GM23338 (cell line): ENCODE results near the gene NFATC1. TPM values are rescaled to one million over a fixed set of nuclear protein-coding genes. Genes with fewer than 3 reads are reported as not detected.

Experiments
- ATAC-seq: fragments of 200-7000 bp; cut with Tn5 transposase; 3 replicates; pipeline ENCODE4 v1.9.1; 2020
- DNase-seq: peaks from one replicate; pipeline ENCODE4 v3.0.0-alpha.2; 2015; ENCODE audit warnings: low spot score
- H2AFZ ChIP-seq: fragments of 200-600 bp; sonication (generic); 2 replicates; pipeline ENCODE4 v1.8.0; 2016; ENCODE audit warnings: antibody characterized with exemption, mild to moderate bottlenecking, moderate library complexity
- H3F3A ChIP-seq: fragments of 200-600 bp; sonication (generic); replicated peaks from 2 replicates; pipeline ENCODE4 v1.8.0; 2017; ENCODE audit warnings: antibody characterized with exemption, mixed run types, low read depth
- H3K27ac ChIP-seq: fragments of 200-600 bp; sonication (generic); 2 replicates; pipeline ENCODE4 v1.6.1; 2016; ENCODE audit warnings: low read depth
- H3K27me3 ChIP-seq: fragments of 200-600 bp; sonication (generic); 2 replicates; pipeline ENCODE4 v1.8.0; 2016; ENCODE audit warnings: mild to moderate bottlenecking, mixed run types, moderate library complexity; ENCODE audit not compliant: insufficient read depth
- H3K36me3 ChIP-seq: fragments of 200-600 bp; sonication (generic); 2 replicates; pipeline ENCODE4 v1.8.0; 2016; ENCODE audit warnings: mild to moderate bottlenecking; ENCODE audit not compliant: insufficient read depth
- H3K4me1 ChIP-seq: fragments of 200-600 bp; sonication (generic); 2 replicates; pipeline ENCODE4 v1.8.0; 2016; ENCODE audit warnings: mild to moderate bottlenecking, moderate library complexity; ENCODE audit not compliant: insufficient read depth
- H3K4me2 ChIP-seq: fragments of 200-600 bp; sonication (generic); 2 replicates; pipeline ENCODE4 v1.7.1; 2017; ENCODE audit warnings: mixed run types
- H3K4me3 ChIP-seq: fragments of 200-600 bp; sonication (generic); 2 replicates; pipeline ENCODE4 v1.6.1; 2016; ENCODE audit warnings: mixed run types
- H3K79me2 ChIP-seq: fragments of 200-600 bp; sonication (generic); replicated peaks from 2 replicates; pipeline ENCODE4 v1.8.0; 2017; ENCODE audit warnings: mild to moderate bottlenecking; ENCODE audit not compliant: insufficient read depth
- H3K9me2 ChIP-seq: fragments of 200-600 bp; sonication (generic); 2 replicates; pipeline ENCODE4 v1.8.0; 2017; ENCODE audit not compliant: insufficient read depth
- H4K20me1 ChIP-seq: fragments of 200-600 bp; sonication (generic); replicated peaks from 2 replicates; pipeline ENCODE4 v1.8.0; 2017; ENCODE audit warnings: mild to moderate bottlenecking; ENCODE audit not compliant: insufficient read depth
- H3K27ac Mint-ChIP-seq: 2 replicates; pipeline ENCODE4 v1.8.0; 2020; ENCODE audit warnings: inconsistent platforms, mild to moderate bottlenecking, moderate library complexity, mixed read lengths
- H3K27me3 Mint-ChIP-seq: 3 replicates; pipeline ENCODE4 v1.8.0; 2022; ENCODE audit warnings: low read depth, mild to moderate bottlenecking, moderate library complexity, mixed read lengths, inconsistent platforms; ENCODE audit not compliant: insufficient read depth, poor library complexity
- H3K36me3 Mint-ChIP-seq: 3 replicates; pipeline ENCODE4 v1.8.0; 2021; ENCODE audit warnings: low read depth, mild to moderate bottlenecking, inconsistent platforms, moderate library complexity, mixed read lengths
- H3K4me1 Mint-ChIP-seq: 3 replicates; pipeline ENCODE4 v1.8.0; 2020; ENCODE audit warnings: mild to moderate bottlenecking, inconsistent platforms, mixed read lengths
- H3K4me3 Mint-ChIP-seq: 3 replicates; pipeline ENCODE4 v1.8.0; 2021; ENCODE audit warnings: moderate library complexity, mild to moderate bottlenecking, inconsistent platforms, mixed read lengths
- H3K9me3 Mint-ChIP-seq: 3 replicates; pipeline ENCODE4 v1.8.0; 2020; ENCODE audit warnings: moderate library complexity, mild to moderate bottlenecking, inconsistent platforms, mixed read lengths
- CREB1 ChIP-seq: fragments of 250-450 bp; sonication (Bioruptor Pico); IDR thresholded peaks from 2 replicates; pipeline ENCODE4 v1.5.0; 2020; ENCODE audit warnings: low read depth, mild to moderate bottlenecking, moderate library complexity
- CTCF ChIP-seq, 2 experiments: fragments of 200-600 bp in 1 of 2; sonication (generic) in 1 of 2; conservative IDR thresholded peaks; 2 replicates each; pipeline versions ENCODE4 v1.5.1 to v1.6.1; 2016 to 2017; ENCODE audit warnings: antibody characterized with exemption in 2 of 2, low read depth in 2 of 2, mild to moderate bottlenecking in 2 of 2, moderate library complexity in 1 of 2
- ETS1 ChIP-seq: IDR thresholded peaks from 2 replicates; pipeline ENCODE4 v1.6.1; 2016; ENCODE audit warnings: antibody characterized with exemption
- EZH2 ChIP-seq: fragments of 200-600 bp; sonication (generic); IDR thresholded peaks from one replicate; pipeline ENCODE4 v1.8.0; 2017; ENCODE audit warnings: antibody characterized with exemption, mild to moderate bottlenecking, low read depth; ENCODE audit not compliant: unreplicated experiment
- EZH2phosphoT487 ChIP-seq: fragments of 200-600 bp; sonication (generic); IDR thresholded peaks from one replicate; pipeline ENCODE4 v1.8.1; 2018; ENCODE audit warnings: antibody characterized with exemption; ENCODE audit not compliant: unreplicated experiment
- JUNB ChIP-seq: IDR thresholded peaks from one replicate; pipeline ENCODE4 v1.6.1; 2016; ENCODE audit warnings: antibody characterized with exemption; ENCODE audit not compliant: unreplicated experiment
- POLR2AphosphoS5 ChIP-seq: IDR thresholded peaks from 2 replicates; pipeline ENCODE4 v1.6.1; 2016; ENCODE audit warnings: antibody characterized with exemption, low read depth
- REST ChIP-seq: IDR thresholded peaks from one replicate; pipeline ENCODE4 v1.6.1; 2018; ENCODE audit warnings: antibody characterized with exemption; ENCODE audit not compliant: unreplicated experiment
- STAT1 ChIP-seq: IDR thresholded peaks from one replicate; pipeline ENCODE4 v1.6.1; 2016; ENCODE audit warnings: antibody characterized with exemption; ENCODE audit not compliant: unreplicated experiment
- ZNF114 ChIP-seq: fragments of 250-450 bp; sonication (Bioruptor Pico); IDR thresholded peaks from 2 replicates; pipeline ENCODE4 v1.5.0; 2020; ENCODE audit warnings: mild to moderate bottlenecking, moderate library complexity
- ZNF331 ChIP-seq: fragments of 250-450 bp; sonication (Bioruptor Pico); IDR thresholded peaks from 2 replicates; pipeline ENCODE4 v1.5.0; 2020; ENCODE audit warnings: low read depth, mild to moderate bottlenecking, moderate library complexity
- polyA plus RNA-seq: library from polyadenylated mRNA; unstranded; fragments of >200 nt; fragmentation: Nextera tagmentation; extraction: Ambion mirVana; gene quantifications from 2 replicates; pipeline ENCODE4 v1.2.1, GENCODE V29; 2016
- total RNA-seq: library from RNA; depleted of rRNA; stranded (reverse); fragments of >200 nt; shearing (Covaris generic); gene quantifications from 2 replicates; pipeline ENCODE4 v1.2.3, GENCODE V29; 2014

The NFATC1 gene
- total and polyA plus RNA-seq, 2 experiments from 2014 or later, result 3.9 to 6.4 TPM

GRCh38 chr18:79422022-79422782 is 26.5 kb downstream of the NFATC1 start (continued):
- no peak for TF ChIP-seq REST
- TF ChIP-seq JUNB, result no peak
- no peak for TF ChIP-seq EZH2
- TF ChIP-seq EZH2phosphoT487, result no peak

- H3K9me2 ChIP-seq, result no peaks in the 10 kb centered on the region
- H3K4me3 Mint-ChIP-seq, result no peak overlapping the region
- no peak overlapping the region for H2AFZ ChIP-seq
- H3K79me2 ChIP-seq, result no peaks in the 10 kb centered on the region
- peaks cover 11% of the 10 kb centered on the region; the same call in 2 of the 3 replicates for H3K36me3 Mint-ChIP-seq
- peaks cover 13% of the 10 kb centered on the region; the same call in 2 of the 3 replicates for H3K4me1 Mint-ChIP-seq
- no peaks in the 10 kb centered on the region for H4K20me1 ChIP-seq
- H3K27me3 ChIP-seq, result no peaks in the 10 kb centered on the region
- peaks cover 24% of the 10 kb centered on the region for H3K27me3 Mint-ChIP-seq
- H3F3A ChIP-seq, result peaks cover 7% of the 10 kb centered on the region; the same call in 1 of the 2 replicates
- ATAC-seq (no peak), DNase-seq (no peak)
- H3K4me3 ChIP-seq, result no peak overlapping the region
- H3K27ac Mint-ChIP-seq, result no peak overlapping the region
- no peak overlapping the region for H3K27ac ChIP-seq
- no peak overlapping the region for H3K4me2 ChIP-seq
- no peaks in the 10 kb centered on the region for H3K4me1 ChIP-seq
- H3K36me3 ChIP-seq, result no peaks in the 10 kb centered on the region
- H3K9me3 Mint-ChIP-seq, result peaks cover 4% of the 10 kb centered on the region; the same call in 2 of the 3 replicates
- TF ChIP-seq ETS1 (no peak), POLR2AphosphoS5 (no peak), JUNB (no peak), ZNF331 (CRISPR knock-in tag) (no peak), EZH2phosphoT487 (no peak), ZNF114 (CRISPR knock-in tag) (no peak), CREB1 (CRISPR knock-in tag) (no peak), CTCF (conservative IDR thresholded peaks at IDR 0.05; ENCODE audit: low read depth in 2 of 2) (no peak), EZH2 (no peak), STAT1 (no peak)
Measured at GRCh38 chr18:79422783-79423165, 27.0 kb downstream of the NFATC1 start.
